Ovary (tissue), 9 donors: ENCODE data around the gene ZNF423. TPM values are rescaled to one million over a fixed set of nuclear protein-coding genes. Genes with fewer than 3 reads are reported as not detected.

ENCODE experiments used
- DNase-seq, 5 donors: peaks; one replicate each; pipeline ENCODE4 v3.0.0-alpha.2; 2019 to 2020
- H3K27ac ChIP-seq, 2 donors: fragments of 200-600 bp; one replicate each; pipeline versions ENCODE4 v1.5.1 to v1.8.0; 2019 to 2022
- H3K27me3 ChIP-seq: fragments of 200-600 bp; one replicate; pipeline ENCODE4 v1.8.0; 2022
- H3K36me3 ChIP-seq: fragments of 200-600 bp; sonication (generic); one replicate; pipeline ENCODE4 v1.5.1; 2019
- H3K4me1 ChIP-seq: one replicate; pipeline ENCODE4 v1.8.1; 2013; ENCODE audit warnings: mild to moderate bottlenecking, moderate library complexity; ENCODE audit not compliant: insufficient read depth
- H3K4me3 ChIP-seq: fragments of 200-600 bp; sonication (generic); one replicate; pipeline ENCODE4 v1.5.1; 2017
- H3K9me3 ChIP-seq, 2 donors: fragments of 200-600 bp in 1 of 2; sonication (generic) in 1 of 2; one replicate each; pipeline versions ENCODE4 v1.5.1 to v1.8.1; 2013 to 2019; ENCODE audit warnings: mild to moderate bottlenecking in 1 of 2, moderate library complexity in 1 of 2
- EP300 ChIP-seq: sonication (generic); formaldehyde crosslinking; IDR thresholded peaks from one replicate; pipeline ENCODE4 v1.6.1; 2017; ENCODE audit warnings: antibody characterized with exemption
- POLR2A ChIP-seq: fragments of 450-650 bp; IDR thresholded peaks from one replicate; pipeline ENCODE4 v1.6.1; 2017; ENCODE audit warnings: antibody characterized with exemption, mild to moderate bottlenecking, moderate library complexity
- WGBS, 3 donors: extraction: QIAGEN DNeasy Blood & Tissue Kit in 1 of 3; methylation state at CpG; one replicate each; pipeline versions ENCODE4 v1.1.5 to v1.1.7; 2013 to 2017; 5-methylcytosine and 5-hydroxymethylcytosine counted together
- intact Hi-C, 4 donors: fragments of 100-400 bp; cut with DNase I; formaldehyde crosslinking; loops; one replicate each; pipeline versions ENCODE4 v1.11.0 to v1.15.1; 2022 to 2023
- polyA plus RNA-seq, 2 donors: library from polyadenylated mRNA; stranded (reverse); fragments of 200-250 nt in 1 of 2; fragments of 350-450 nt in 1 of 2; fragmentation: Illumina TruSeq in 1 of 2; extraction: RNeasy Lipid Tissue Mini Kit (QIAGEN cat#74804) in 1 of 2; gene quantifications; one replicate each; pipeline ENCODE4 v1.2.3, GENCODE V29; 2013 to 2014
- total RNA-seq, 7 donors: library from RNA; depleted of rRNA in 2 of 7; stranded (reverse); fragments of >200 nt in 2 of 7; fragmentation: NEBNext Ultra II Directional in 3 of 7; extraction: Animal tissue kit (Norgen Biotek cat#: 25700) in 3 of 7; gene quantifications; one replicate each; pipeline versions ENCODE4 v1.1.0 to v1.2.4, GENCODE V29; 2016 to 2023
- TF ChIP-seq, protein P1 (sequence below), 3 donors: fragments of 450-650 bp in 2 of 3; fragments of 200-600 bp in 1 of 3; IDR thresholded peaks; one replicate each; pipeline versions ENCODE4 v1.5.1 to v1.8.0; 2016 to 2022; ENCODE audit warnings: antibody characterized with exemption in 3 of 3, mild to moderate bottlenecking in 1 of 3
- donor health status: DM: no; HTN: no; CAD: no; lungs with moderate emphysema.
- donor health status: DM: no; HTN: no; CAD: no.
- donor health status: Bipolar disorder and iron deficiency.
- donor health status: DM: yes; HTN: yes; CAD: no.
- donor health status: DM: no; HTN: no; CAD: no.
- donor health status: DM: yes; HTN: yes; CAD: no.

The ZNF423 gene
- total and polyA plus RNA-seq, 9 donors = 3.3 to 40.3 (median 12.4) TPM

DNA sequence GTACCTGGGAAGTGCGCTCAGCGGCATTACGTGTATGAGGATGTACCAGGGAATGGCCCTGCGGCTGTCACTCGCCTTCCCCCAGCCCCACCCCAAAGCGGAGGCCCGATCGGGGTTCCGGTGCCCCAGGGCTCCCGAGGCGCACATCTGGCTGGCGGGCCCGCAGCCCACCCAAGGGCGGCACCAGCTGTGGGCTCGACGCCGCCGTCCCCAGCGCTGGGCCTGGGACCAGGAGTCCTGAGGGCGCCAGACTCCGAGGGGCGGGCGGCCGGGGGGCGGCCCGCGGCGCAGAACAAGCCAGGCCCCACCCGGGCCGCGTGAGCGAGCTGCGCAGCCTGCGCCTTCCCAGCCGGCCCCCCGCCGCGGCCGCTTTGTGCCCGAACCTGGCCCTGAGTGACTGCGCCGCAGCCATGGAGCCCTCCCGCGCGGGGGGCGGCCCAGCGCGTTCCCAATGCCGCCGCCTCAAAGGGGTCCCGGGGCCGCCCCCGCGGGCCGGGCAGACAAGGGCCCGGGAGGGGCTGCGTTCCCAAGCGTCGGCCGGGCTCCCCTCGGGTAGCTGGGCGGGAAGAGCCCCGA lies 17.4 kb downstream of the ZNF423 start:
- TF ChIP-seq POLR2A (no peak), EP300 (no peak)
- TF ChIP-seq, protein P1, sequence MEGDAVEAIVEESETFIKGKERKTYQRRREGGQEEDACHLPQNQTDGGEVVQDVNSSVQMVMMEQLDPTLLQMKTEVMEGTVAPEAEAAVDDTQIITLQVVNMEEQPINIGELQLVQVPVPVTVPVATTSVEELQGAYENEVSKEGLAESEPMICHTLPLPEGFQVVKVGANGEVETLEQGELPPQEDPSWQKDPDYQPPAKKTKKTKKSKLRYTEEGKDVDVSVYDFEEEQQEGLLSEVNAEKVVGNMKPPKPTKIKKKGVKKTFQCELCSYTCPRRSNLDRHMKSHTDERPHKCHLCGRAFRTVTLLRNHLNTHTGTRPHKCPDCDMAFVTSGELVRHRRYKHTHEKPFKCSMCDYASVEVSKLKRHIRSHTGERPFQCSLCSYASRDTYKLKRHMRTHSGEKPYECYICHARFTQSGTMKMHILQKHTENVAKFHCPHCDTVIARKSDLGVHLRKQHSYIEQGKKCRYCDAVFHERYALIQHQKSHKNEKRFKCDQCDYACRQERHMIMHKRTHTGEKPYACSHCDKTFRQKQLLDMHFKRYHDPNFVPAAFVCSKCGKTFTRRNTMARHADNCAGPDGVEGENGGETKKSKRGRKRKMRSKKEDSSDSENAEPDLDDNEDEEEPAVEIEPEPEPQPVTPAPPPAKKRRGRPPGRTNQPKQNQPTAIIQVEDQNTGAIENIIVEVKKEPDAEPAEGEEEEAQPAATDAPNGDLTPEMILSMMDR (IDR thresholded peaks at IDR 0.05) = no peak
- H3K27me3 ChIP-seq = no peaks in the 10 kb centered on the region
- intact Hi-C loops = no loop called here
- no peaks in the 10 kb centered on the region for H3K36me3 ChIP-seq
- DNase-seq = peak in 3 of 5 donors; percentile 28 to 65 (median 43)
- H3K9me3 ChIP-seq = no peaks in the 10 kb centered on the region
- 10 to 23% (median 14%) methylated on average over 46 to 63 of the region's 63 CpGs for WGBS, 3 donors
- peak overlapping the region; percentile 17 to 64 for H3K27ac ChIP-seq
- peak overlapping the region; percentile 25 for H3K4me3 ChIP-seq
- H3K4me1 ChIP-seq = peaks cover 36% of the 10 kb centered on the region

GRCh38 chr16:49837688-49838410 lies 18.1 kb downstream of the ZNF423 start:
- Histone ChIP-seq H3K4me1 (peaks cover 38% of the 10 kb centered on the region), H3K4me3 (no peak overlapping the region), H3K27ac (peak overlapping the region; percentile 17 to 64), H3K27me3 (no peaks in the 10 kb centered on the region), H3K9me3 (no peaks in the 10 kb centered on the region), H3K36me3 (no peaks in the 10 kb centered on the region)
- TF ChIP-seq POLR2A = no peak
- no peak for TF ChIP-seq EP300
- TF ChIP-seq, protein P1 (IDR thresholded peaks at IDR 0.05) = no peak
- intact Hi-C loops = no loop called here
- DNase-seq = no peak
- WGBS, 3 donors = 82 to 90% (median 85%) methylated on average over 17 of the region's 17 CpGs

DNA sequence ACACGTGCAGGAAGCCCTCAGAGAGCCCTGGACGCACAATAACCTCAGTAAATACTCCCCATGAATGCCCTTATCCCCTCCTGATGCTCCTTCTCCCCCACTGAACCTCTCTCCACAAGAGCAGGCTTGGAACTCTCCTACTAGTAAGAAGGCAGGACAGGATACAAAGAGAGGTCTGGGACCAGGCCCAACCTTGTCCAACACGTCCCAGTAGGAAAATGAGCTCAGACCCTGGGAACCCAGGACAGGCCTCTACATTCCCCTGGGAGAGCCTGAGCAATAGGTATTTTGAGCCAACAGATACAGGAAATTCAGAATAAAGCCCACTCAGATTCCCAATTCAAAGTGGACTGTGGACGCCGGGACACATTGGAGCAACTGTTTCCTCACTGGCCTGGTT lies 19.2 kb downstream of the ZNF423 start:
- H3K36me3 ChIP-seq = no peaks in the 10 kb centered on the region
- intact Hi-C loops = no loop called here
- peak overlapping the region in 1 of 2 donors; percentile 85 for H3K27ac ChIP-seq
- TF ChIP-seq EP300 (no peak), POLR2A (no peak)
- TF ChIP-seq, protein P1 (IDR thresholded peaks at IDR 0.05) = no peak
- no peaks in the 10 kb centered on the region for H3K27me3 ChIP-seq
- WGBS, 3 donors = 61 to 78% (median 69%) methylated on average over 5 of the region's 5 CpGs
- no peak for DNase-seq
- peaks cover 40% of the 10 kb centered on the region for H3K4me1 ChIP-seq
- H3K4me3 ChIP-seq = no peak overlapping the region
- no peaks in the 10 kb centered on the region for H3K9me3 ChIP-seq

- Histone ChIP-seq H3K36me3 (no peaks in the 10 kb centered on the region), H3K4me1 (peaks cover 40% of the 10 kb centered on the region), H3K27me3 (no peaks in the 10 kb centered on the region), H3K27ac (peak overlapping the region; percentile 78 to 85), H3K9me3 (no peaks in the 10 kb centered on the region), H3K4me3 (no peak overlapping the region)
- 84 to 100% (median 87%) methylated on average over 2 of the region's 2 CpGs for WGBS, 3 donors
- intact Hi-C loops = no loop called here
- no peak for TF ChIP-seq EP300
- TF ChIP-seq POLR2A = no peak
- TF ChIP-seq, protein P1 (IDR thresholded peaks at IDR 0.05) = no peak
- DNase-seq = peak in 2 of 5 donors; percentile 35 to 39
Measured at GRCh38 chr16:49836218-49836617, 19.7 kb downstream of the ZNF423 start.
